Left renal pelvis (tissue), 4 donors: ENCODE results near the gene EP300. TPM values are rescaled to one million over a fixed set of nuclear protein-coding genes. Genes with fewer than 3 reads are reported as not detected.

Experiments used
- DNase-seq, 4 donors: peaks; one replicate each; pipeline ENCODE4 v3.0.0-alpha.2; 2013; ENCODE audit warnings: low read depth in 4 of 4, low spot score in 3 of 4
- polyA plus RNA-seq, 4 donors: library from polyadenylated mRNA; unstranded; fragments of 120-200 nt; gene quantifications; one replicate each; pipeline ENCODE4 v1.2.1, GENCODE V29; 2013; ENCODE audit not compliant: insufficient read length in 4 of 4

EP300 gene
- polyA plus RNA-seq, 4 donors = 50.6 to 79.5 (median 56.7) TPM

GRCh38 chr22:41203118-41203517 lies 110.7 kb downstream of the EP300 start:
- no peak for DNase-seq

GRCh38 chr22:41204066-41204465 lies 111.7 kb downstream of the EP300 start:
- no peak for DNase-seq

GRCh38 chr22:41204992-41205900 lies 112.9 kb downstream of the EP300 start, which contains the start of gene L3MBTL2:
L3MBTL2 (plus strand) TSS chr22:41205312; CDS start chr22:41205363, 51 bp downstream.
- peak; percentile 79 to 94 (median 87) for DNase-seq

- DNase-seq = no peak
Measured at GRCh38 chr22:41206719-41207118, 114.3 kb downstream of the EP300 start.

- DNase-seq = no peak
Measured at GRCh38 chr22:41215409-41215808, 123.0 kb downstream of the EP300 start.

- no peak for DNase-seq
Measured at GRCh38 chr22:41215926-41216325, 123.5 kb downstream of the EP300 start.

- DNase-seq = no peak
Measured at GRCh38 chr22:41216984-41217383, 124.6 kb downstream of the EP300 start.

GRCh38 chr22:41217553-41218157 lies 125.3 kb downstream of the EP300 start:
- DNase-seq = no peak

GRCh38 chr22:41222846-41223507 lies 130.6 kb downstream of the EP300 start:
- no peak for DNase-seq

- DNase-seq = no peak
Measured at GRCh38 chr22:41223535-41223934, 131.1 kb downstream of the EP300 start.

GRCh38 chr22:41226723-41227655 lies 134.6 kb downstream of the EP300 start:
- no peak for DNase-seq

GRCh38 chr22:41229215-41229614 lies 136.8 kb downstream of the EP300 start:
- DNase-seq = no peak

Other genes with a start within 250 kb of the EP300 start
- 100 to 1,000 TPM; 470 to 690 (median 582) TPM for gene ST13, start 236.0 kb upstream of the EP300 start, polyA plus RNA-seq
- 10 to 100 TPM; 15.0 to 25.4 (median 18.2) TPM for gene XPNPEP3, start 235.4 kb upstream of the EP300 start, polyA plus RNA-seq
- gene DNAJB7, start 230.5 kb upstream of the EP300 start, polyA plus RNA-seq = under 1 TPM; 0.32 to 0.81 (median 0.41) TPM
- 10 to 100 TPM; 62.1 to 70.9 (median 68.4) TPM for gene RBX1, start 141.2 kb upstream of the EP300 start, polyA plus RNA-seq
- gene L3MBTL2, start 112.7 kb downstream of the EP300 start, polyA plus RNA-seq = 10 to 100 TPM; 18.8 to 29.0 (median 25.8) TPM
- 1 to 10 TPM; 2.4 to 4.5 (median 3.2) TPM for gene CHADL, start 148.3 kb downstream of the EP300 start, polyA plus RNA-seq
- gene RANGAP1, start 193.6 kb downstream of the EP300 start, polyA plus RNA-seq = 10 to 100 TPM; 30.9 to 64.5 (median 44.8) TPM
- 10 to 100 TPM; 59.4 to 98.2 (median 75.2) TPM for gene ZC3H7B, start 208.9 kb downstream of the EP300 start, polyA plus RNA-seq